Measurements from ENCODE around the gene COQ9.
A peak's percentile ranks its signal among the peaks of the same experiment; 100 is the strongest.

COQ9 gene

GRCh38 chr16:57416084-57416483, 31.2 kb upstream of the COQ9 start:
- DNase-seq (ENCODE audit: low read depth, low spot score) = no peak
- H3K27me3 ChIP-seq (ENCODE audit: insufficient read depth, insufficient read length) = no peaks in the 10 kb centered on the region
- TF ChIP-seq ZNF274 (IDR thresholded peaks at IDR 0.05; ENCODE audit: low read depth, low read length) = no peak
- TF ChIP-seq SUZ12 (IDR thresholded peaks at IDR 0.05; ENCODE audit: extremely low read depth, insufficient read depth, insufficient read length) = no peak
- no peak for TF ChIP-seq YY1 (IDR thresholded peaks at IDR 0.05; ENCODE audit: insufficient read depth, insufficient read length)
- peak overlapping the region; percentile 70 for H3K9ac ChIP-seq (ENCODE audit: insufficient read length, low read depth)
- H3K36me3 ChIP-seq (ENCODE audit: insufficient read depth, insufficient read length, low read length) = no peaks in the 10 kb centered on the region
- H3K4me3 ChIP-seq (ENCODE audit: insufficient read length, low read depth) = no peak overlapping the region
- peaks cover 11% of the 10 kb centered on the region for H3K4me1 ChIP-seq (ENCODE audit: insufficient read depth, insufficient read length)
- no peaks in the 10 kb centered on the region for H3K9me3 ChIP-seq (ENCODE audit: insufficient read depth, low read length)

- DNase-seq (ENCODE audit: low read depth, low spot score) = no peak
- Histone ChIP-seq H3K4me1 (ENCODE audit: insufficient read depth, insufficient read length) (peaks cover 8% of the 10 kb centered on the region), H3K36me3 (ENCODE audit: insufficient read depth, insufficient read length, low read length) (no peaks in the 10 kb centered on the region), H3K9me3 (ENCODE audit: insufficient read depth, low read length) (no peaks in the 10 kb centered on the region), H3K4me3 (ENCODE audit: insufficient read length, low read depth) (no peak overlapping the region), H3K9ac (ENCODE audit: insufficient read length, low read depth) (no peak overlapping the region), H3K27me3 (ENCODE audit: insufficient read depth, insufficient read length) (no peaks in the 10 kb centered on the region)
- TF ChIP-seq SUZ12 (IDR thresholded peaks at IDR 0.05; ENCODE audit: extremely low read depth, insufficient read depth, insufficient read length) (no peak), ZNF274 (IDR thresholded peaks at IDR 0.05; ENCODE audit: low read depth, low read length) (no peak), YY1 (IDR thresholded peaks at IDR 0.05; ENCODE audit: insufficient read depth, insufficient read length) (no peak)
Measured at GRCh38 chr16:57419506-57419905, 27.8 kb upstream of the COQ9 start.

DNA sequence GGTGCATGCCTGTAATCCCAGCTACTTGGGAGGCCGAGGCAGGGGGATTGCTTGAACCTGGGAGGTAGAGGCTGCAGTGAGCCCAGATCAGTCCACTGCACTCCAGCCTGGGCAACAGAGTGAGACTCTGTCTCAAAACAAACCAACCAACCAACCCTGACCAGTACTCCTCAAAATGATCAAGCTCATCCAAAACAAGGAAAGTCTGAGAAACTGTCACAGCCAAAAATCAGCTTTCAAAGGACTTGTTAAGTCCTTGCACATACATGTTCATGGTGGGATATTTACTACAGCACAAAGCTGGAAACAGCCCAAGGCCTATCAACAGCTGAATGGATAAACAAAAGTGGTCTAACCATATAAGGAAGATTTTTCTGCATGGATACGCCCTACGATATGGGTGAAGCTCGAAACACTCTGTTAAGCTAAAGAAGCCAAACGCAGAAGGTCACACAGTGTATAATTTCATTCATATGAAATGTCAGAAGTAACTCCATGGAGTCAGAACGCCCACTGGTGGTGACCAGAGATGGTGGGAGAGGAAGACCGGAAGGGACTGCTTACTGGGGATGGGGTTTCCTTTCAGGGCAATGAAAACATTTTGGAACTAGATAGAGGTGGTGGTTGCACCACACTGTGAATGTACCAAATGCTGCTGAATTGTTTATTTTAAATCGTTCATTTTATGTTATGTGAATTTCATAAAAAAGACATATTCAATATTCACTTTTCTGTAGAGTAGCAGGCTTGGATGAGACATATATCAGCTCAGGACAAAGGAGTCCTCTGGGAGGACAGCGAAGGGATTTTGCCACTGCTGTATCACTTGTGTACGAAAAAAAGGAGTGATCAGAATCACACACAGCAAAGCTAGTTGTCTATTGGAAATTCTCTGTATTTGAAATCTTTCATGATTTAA, 25.0 kb upstream of the COQ9 start:
- H3K4me3 ChIP-seq (ENCODE audit: insufficient read length, low read depth) = no peak overlapping the region
- TF ChIP-seq SUZ12 (IDR thresholded peaks at IDR 0.05; ENCODE audit: extremely low read depth, insufficient read depth, insufficient read length) (no peak), YY1 (IDR thresholded peaks at IDR 0.05; ENCODE audit: insufficient read depth, insufficient read length) (no peak), ZNF274 (IDR thresholded peaks at IDR 0.05; ENCODE audit: low read depth, low read length) (no peak)
- H3K27me3 ChIP-seq (ENCODE audit: insufficient read depth, insufficient read length) = no peaks in the 10 kb centered on the region
- H3K9me3 ChIP-seq (ENCODE audit: insufficient read depth, low read length) = no peaks in the 10 kb centered on the region
- peaks cover 10% of the 10 kb centered on the region for H3K36me3 ChIP-seq (ENCODE audit: insufficient read depth, insufficient read length, low read length)
- no peak for DNase-seq (ENCODE audit: low read depth, low spot score)
- H3K4me1 ChIP-seq (ENCODE audit: insufficient read depth, insufficient read length) = peaks cover 3% of the 10 kb centered on the region
- H3K9ac ChIP-seq (ENCODE audit: insufficient read length, low read depth) = no peak overlapping the region

DNA sequence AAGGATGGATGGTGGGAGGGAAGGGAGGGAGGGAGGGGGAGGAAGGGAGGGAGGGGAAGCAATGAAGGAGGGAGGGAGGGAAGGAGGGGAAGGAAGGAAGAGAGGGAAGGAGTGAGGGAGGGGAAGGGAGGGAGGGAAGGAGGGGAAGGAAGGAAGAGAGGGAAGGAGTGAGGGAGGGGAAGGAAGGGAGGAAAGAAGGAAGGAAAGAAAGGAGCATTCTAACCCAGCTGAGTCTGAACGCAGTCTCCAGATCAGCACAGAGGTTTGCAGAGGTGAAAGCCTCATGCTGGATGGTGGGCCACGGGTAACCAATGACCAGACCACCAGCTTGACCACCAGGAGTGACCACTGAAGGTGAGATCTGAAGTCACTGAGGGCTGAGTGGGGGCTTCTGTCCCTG, 24.1 kb upstream of the COQ9 start:
- peaks cover 18% of the 10 kb centered on the region for H3K36me3 ChIP-seq (ENCODE audit: insufficient read depth, insufficient read length, low read length)
- H3K9me3 ChIP-seq (ENCODE audit: insufficient read depth, low read length) = no peaks in the 10 kb centered on the region
- TF ChIP-seq SUZ12 (IDR thresholded peaks at IDR 0.05; ENCODE audit: extremely low read depth, insufficient read depth, insufficient read length) (no peak), ZNF274 (IDR thresholded peaks at IDR 0.05; ENCODE audit: low read depth, low read length) (no peak), YY1 (IDR thresholded peaks at IDR 0.05; ENCODE audit: insufficient read depth, insufficient read length) (no peak)
- H3K9ac ChIP-seq (ENCODE audit: insufficient read length, low read depth) = no peak overlapping the region
- no peak for DNase-seq (ENCODE audit: low read depth, low spot score)
- H3K4me3 ChIP-seq (ENCODE audit: insufficient read length, low read depth) = no peak overlapping the region
- H3K27me3 ChIP-seq (ENCODE audit: insufficient read depth, insufficient read length) = no peaks in the 10 kb centered on the region
- H3K4me1 ChIP-seq (ENCODE audit: insufficient read depth, insufficient read length) = peaks cover 3% of the 10 kb centered on the region

DNA sequence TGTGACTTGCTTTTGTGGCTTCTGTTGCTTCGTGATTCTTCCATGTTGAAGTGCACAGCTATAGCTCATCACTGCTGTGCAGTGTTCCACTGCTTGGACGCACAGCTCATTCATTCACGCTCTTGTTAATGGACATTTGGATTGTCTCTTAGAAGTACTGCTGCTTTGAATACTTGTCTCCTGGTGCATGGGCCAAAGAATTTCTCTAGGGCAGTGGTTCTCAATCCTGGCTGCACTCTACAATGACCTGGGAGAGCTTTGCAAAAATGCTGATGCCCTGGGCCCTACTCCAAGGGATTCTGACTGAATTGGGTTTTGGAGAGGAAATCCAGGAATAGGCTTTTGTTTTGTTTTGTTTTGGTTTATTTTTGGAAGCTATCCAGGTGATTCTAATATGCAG, 22.7 kb upstream of the COQ9 start:
- Histone ChIP-seq H3K4me3 (ENCODE audit: insufficient read length, low read depth) (no peak overlapping the region), H3K9me3 (ENCODE audit: insufficient read depth, low read length) (no peaks in the 10 kb centered on the region)

DNA sequence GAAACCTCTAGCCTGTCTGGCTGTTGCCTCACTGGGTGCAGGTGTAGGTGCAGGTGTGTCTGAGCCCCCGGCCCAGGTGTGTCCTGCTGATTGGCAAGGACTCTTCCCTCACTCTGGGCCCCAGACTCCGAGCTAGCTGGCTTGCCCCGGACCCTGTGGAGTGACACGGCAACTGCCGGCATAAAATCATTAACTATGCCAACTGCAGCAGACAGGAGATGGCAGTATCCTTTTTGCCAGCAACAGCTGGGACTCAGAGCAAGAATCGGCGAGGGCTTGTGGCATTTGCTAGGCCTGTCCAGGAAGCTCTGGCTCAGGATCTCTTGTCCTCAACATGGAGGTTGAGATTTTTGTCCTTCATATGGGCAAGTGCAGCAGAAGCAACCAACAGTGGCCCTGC, 20.9 kb upstream of the COQ9 start:
- H3K36me3 ChIP-seq (ENCODE audit: insufficient read depth, insufficient read length, low read length) = peaks cover 48% of the 10 kb centered on the region
- no peaks in the 10 kb centered on the region for H3K9me3 ChIP-seq (ENCODE audit: insufficient read depth, low read length)

More for the DNA sequence above, 22.7 kb upstream of the COQ9 start:
- Histone ChIP-seq H3K9ac (ENCODE audit: insufficient read length, low read depth) (no peak overlapping the region), H3K4me1 (ENCODE audit: insufficient read depth, insufficient read length) (no peaks in the 10 kb centered on the region), H3K36me3 (ENCODE audit: insufficient read depth, insufficient read length, low read length) (peaks cover 30% of the 10 kb centered on the region), H3K27me3 (ENCODE audit: insufficient read depth, insufficient read length) (no peaks in the 10 kb centered on the region)
- TF ChIP-seq ZNF274 (IDR thresholded peaks at IDR 0.05; ENCODE audit: low read depth, low read length) (no peak), SUZ12 (IDR thresholded peaks at IDR 0.05; ENCODE audit: extremely low read depth, insufficient read depth, insufficient read length) (no peak), YY1 (IDR thresholded peaks at IDR 0.05; ENCODE audit: insufficient read depth, insufficient read length) (no peak)
- no peak for DNase-seq (ENCODE audit: low read depth, low spot score)

GRCh38 chr16:57427307-57427706, 20.0 kb upstream of the COQ9 start:
- Histone ChIP-seq H3K9ac (ENCODE audit: insufficient read length, low read depth) (no peak overlapping the region), H3K4me3 (ENCODE audit: insufficient read length, low read depth) (no peak overlapping the region), H3K36me3 (ENCODE audit: insufficient read depth, insufficient read length, low read length) (peaks cover 57% of the 10 kb centered on the region), H3K27me3 (ENCODE audit: insufficient read depth, insufficient read length) (no peaks in the 10 kb centered on the region), H3K9me3 (ENCODE audit: insufficient read depth, low read length) (no peaks in the 10 kb centered on the region), H3K4me1 (ENCODE audit: insufficient read depth, insufficient read length) (no peaks in the 10 kb centered on the region)
- no peak for TF ChIP-seq SUZ12 (IDR thresholded peaks at IDR 0.05; ENCODE audit: extremely low read depth, insufficient read depth, insufficient read length)
- no peak for TF ChIP-seq YY1 (IDR thresholded peaks at IDR 0.05; ENCODE audit: insufficient read depth, insufficient read length)
- TF ChIP-seq ZNF274 (IDR thresholded peaks at IDR 0.05; ENCODE audit: low read depth, low read length) = no peak
- DNase-seq (ENCODE audit: low read depth, low spot score) = no peak

More for the DNA sequence above, 20.9 kb upstream of the COQ9 start:
- no peak for TF ChIP-seq SUZ12 (IDR thresholded peaks at IDR 0.05; ENCODE audit: extremely low read depth, insufficient read depth, insufficient read length)
- TF ChIP-seq YY1 (IDR thresholded peaks at IDR 0.05; ENCODE audit: insufficient read depth, insufficient read length) = no peak
- no peak for TF ChIP-seq ZNF274 (IDR thresholded peaks at IDR 0.05; ENCODE audit: low read depth, low read length)
- H3K27me3 ChIP-seq (ENCODE audit: insufficient read depth, insufficient read length) = no peaks in the 10 kb centered on the region
- H3K4me1 ChIP-seq (ENCODE audit: insufficient read depth, insufficient read length) = no peaks in the 10 kb centered on the region
- no peak for DNase-seq (ENCODE audit: low read depth, low spot score)
- H3K9ac ChIP-seq (ENCODE audit: insufficient read length, low read depth) = no peak overlapping the region
- H3K4me3 ChIP-seq (ENCODE audit: insufficient read length, low read depth) = no peak overlapping the region

Data from NT2/D1 (cell line).